ENCODE results near the gene NDST3.

NDST3 gene

GRCh38 chr4:118270492-118270891 is 236.2 kb downstream of the NDST3 start:
- Histone ChIP-seq H3K4me3 (ENCODE audit: low read length) (no peak overlapping the region), H3F3A (ENCODE audit: control insufficient read depth, insufficient read depth) (no peaks in the 10 kb centered on the region), H4K20me1 (ENCODE audit: control insufficient read depth, insufficient read depth, low read depth, low read length) (no peaks in the 10 kb centered on the region), H3K27me3 (ENCODE audit: control insufficient read depth, low read length) (no peaks in the 10 kb centered on the region), H3K4me1 (ENCODE audit: control insufficient read depth, low read length) (peaks cover 5% of the 10 kb centered on the region), H3K36me3 (ENCODE audit: control insufficient read depth, low read length) (no peaks in the 10 kb centered on the region), H3K9me2 (replicated peaks; ENCODE audit: control insufficient read depth, low read length) (no peaks in the 10 kb centered on the region), H3K9me3 (ENCODE audit: control insufficient read depth, insufficient read depth, low read length) (no peaks in the 10 kb centered on the region), H3K4me2 (ENCODE audit: low read length) (no peak overlapping the region), H3K27ac (ENCODE audit: low read depth, low read length) (no peak overlapping the region), H3K79me2 (ENCODE audit: control insufficient read depth, low read length) (no peaks in the 10 kb centered on the region)
- TF ChIP-seq EZH2phosphoT487 (IDR thresholded peaks at IDR 0.05; ENCODE audit: borderline replicate concordance, low read length): no peak
- peak; percentile 58 for TF ChIP-seq CTCF (IDR thresholded peaks at IDR 0.05; ENCODE audit: low read depth, low read length, poor library complexity, severe bottlenecking)

DNA sequence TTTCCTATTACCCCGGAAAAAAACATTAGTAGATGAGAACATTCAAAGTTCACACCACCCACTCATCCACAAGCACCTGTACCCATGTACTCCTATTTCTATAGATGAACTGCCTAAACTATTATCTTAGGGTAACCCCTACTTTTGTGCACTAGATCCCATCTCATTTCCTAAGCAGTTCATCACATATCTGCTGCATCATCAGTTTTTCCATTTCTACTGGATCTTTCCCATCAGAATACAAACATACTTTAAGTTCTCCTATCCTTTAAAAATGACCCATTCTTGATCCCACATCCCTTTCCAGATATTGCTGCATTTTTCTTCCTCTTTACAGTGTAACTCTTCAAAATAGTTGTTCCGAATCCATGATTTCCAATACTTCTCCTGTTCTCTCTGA is 237.5 kb downstream of the NDST3 start:
- Histone ChIP-seq H3K36me3 (ENCODE audit: control insufficient read depth, low read length) (no peaks in the 10 kb centered on the region), H3K9me3 (ENCODE audit: control insufficient read depth, insufficient read depth, low read length) (no peaks in the 10 kb centered on the region), H3K4me2 (ENCODE audit: low read length) (no peak overlapping the region), H3F3A (ENCODE audit: control insufficient read depth, insufficient read depth) (no peaks in the 10 kb centered on the region), H3K4me1 (ENCODE audit: control insufficient read depth, low read length) (peaks cover 17% of the 10 kb centered on the region), H3K27ac (ENCODE audit: low read depth, low read length) (no peak overlapping the region), H3K4me3 (ENCODE audit: low read length) (no peak overlapping the region), H3K27me3 (ENCODE audit: control insufficient read depth, low read length) (no peaks in the 10 kb centered on the region), H3K9me2 (replicated peaks; ENCODE audit: control insufficient read depth, low read length) (no peaks in the 10 kb centered on the region), H3K79me2 (ENCODE audit: control insufficient read depth, low read length) (no peaks in the 10 kb centered on the region), H4K20me1 (ENCODE audit: control insufficient read depth, insufficient read depth, low read depth, low read length) (no peaks in the 10 kb centered on the region)
- TF ChIP-seq EZH2phosphoT487 (IDR thresholded peaks at IDR 0.05; ENCODE audit: borderline replicate concordance, low read length) (no peak), CTCF (IDR thresholded peaks at IDR 0.05; ENCODE audit: low read depth, low read length, poor library complexity, severe bottlenecking) (no peak)

DNA sequence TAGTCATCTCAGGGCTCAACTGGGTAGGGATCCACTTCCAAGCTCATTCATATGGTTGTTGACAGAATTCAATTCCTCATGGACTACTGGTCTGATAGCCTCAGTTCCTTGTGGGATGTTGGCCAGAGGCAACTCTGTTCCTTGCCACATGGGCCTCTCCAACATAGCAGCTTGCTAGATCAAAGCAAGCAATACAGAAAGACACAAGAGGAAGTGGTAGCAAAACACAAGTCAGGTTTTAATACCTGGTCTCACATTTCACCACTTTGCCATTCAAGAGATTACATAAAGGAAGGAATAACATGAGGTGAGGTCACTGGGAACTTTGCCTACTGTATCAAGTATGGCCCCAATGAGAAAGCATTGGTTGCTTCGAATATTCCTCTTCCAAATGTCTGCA is 239.4 kb downstream of the NDST3 start:
- Histone ChIP-seq H3F3A (ENCODE audit: control insufficient read depth, insufficient read depth) (peaks cover under 1% of the 10 kb centered on the region), H3K79me2 (ENCODE audit: control insufficient read depth, low read length) (peaks cover 9% of the 10 kb centered on the region), H4K20me1 (ENCODE audit: control insufficient read depth, insufficient read depth, low read depth, low read length) (no peaks in the 10 kb centered on the region), H3K27me3 (ENCODE audit: control insufficient read depth, low read length) (no peaks in the 10 kb centered on the region; the same call in 1 of the 2 replicates), H3K4me2 (ENCODE audit: low read length) (no peak overlapping the region), H3K4me3 (ENCODE audit: low read length) (no peak overlapping the region), H3K27ac (ENCODE audit: low read depth, low read length) (no peak overlapping the region), H3K9me2 (replicated peaks; ENCODE audit: control insufficient read depth, low read length) (no peaks in the 10 kb centered on the region), H3K9me3 (ENCODE audit: control insufficient read depth, insufficient read depth, low read length) (no peaks in the 10 kb centered on the region), H3K36me3 (ENCODE audit: control insufficient read depth, low read length) (peaks cover under 1% of the 10 kb centered on the region), H3K4me1 (ENCODE audit: control insufficient read depth, low read length) (peaks cover 24% of the 10 kb centered on the region)
- TF ChIP-seq EZH2phosphoT487 (IDR thresholded peaks at IDR 0.05; ENCODE audit: borderline replicate concordance, low read length) (no peak), CTCF (IDR thresholded peaks at IDR 0.05; ENCODE audit: low read depth, low read length, poor library complexity, severe bottlenecking) (no peak)
